Stimulated activated CD4-positive, alpha-beta T cell treated with anti-CD3 and anti-CD28 coated beads, Interleukin-1b, Interleukin-23, amount 100 ng/mL, for 4 hours (primary cell): ENCODE results near the gene FDXACB1.

Experiments
- DNase-seq, 2 donors: peaks; one replicate each; pipeline ENCODE4 v3.0.0-alpha.2; 2020; ENCODE audit warnings: low read depth in 2 of 2

FDXACB1 gene

GRCh38 chr11:111878849-111879636 is at the start of gene FDXACB1, which contains the start of gene CFAP68:
FDXACB1 (minus strand) TSS chr11:111879165; CDS start chr11:111879132, 33 bp downstream.
CFAP68 (plus strand) TSS chr11:111879541; CDS start chr11:111879561, 20 bp downstream.
- peak; percentile 83 to 90 for DNase-seq

GRCh38 chr11:111926505-111927391 is 47.8 kb upstream of the FDXACB1 start:
- DNase-seq: peak; percentile 87 to 91

- DNase-seq: no peak
Measured at GRCh38 chr11:111925953-111926352, 47.0 kb upstream of the FDXACB1 start.

GRCh38 chr11:111923951-111924350 is 45.0 kb upstream of the FDXACB1 start:
- DNase-seq: no peak

GRCh38 chr11:111923351-111923788 is 44.4 kb upstream of the FDXACB1 start:
- DNase-seq: no peak

GRCh38 chr11:111922803-111923202 is 43.8 kb upstream of the FDXACB1 start:
- DNase-seq: no peak

GRCh38 chr11:111921541-111922230 is 42.7 kb upstream of the FDXACB1 start:
- no peak for DNase-seq

- DNase-seq: no peak
Measured at GRCh38 chr11:111920908-111921307, 41.9 kb upstream of the FDXACB1 start.

- no peak for DNase-seq
Measured at GRCh38 chr11:111918390-111919256, 39.7 kb upstream of the FDXACB1 start, which contains the start of gene C11orf52. C11orf52 (plus strand) TSS chr11:111918913; CDS start chr11:111918973, 60 bp downstream.

- no peak for DNase-seq
Measured at GRCh38 chr11:111917788-111918187, 38.8 kb upstream of the FDXACB1 start.

GRCh38 chr11:111917312-111917711 is 38.3 kb upstream of the FDXACB1 start:
- no peak for DNase-seq

GRCh38 chr11:111916768-111917167 is 37.8 kb upstream of the FDXACB1 start:
- DNase-seq: no peak

GRCh38 chr11:111913997-111914396 is 35.0 kb upstream of the FDXACB1 start:
- no peak for DNase-seq

GRCh38 chr11:111913031-111913861 is 34.3 kb upstream of the FDXACB1 start:
- DNase-seq: no peak

- no peak for DNase-seq
Measured at GRCh38 chr11:111912535-111912934, 33.6 kb upstream of the FDXACB1 start, which contains the start of gene HSPB2. HSPB2 (plus strand) TSS chr11:111912734; CDS start chr11:111912830, 96 bp downstream.

GRCh38 chr11:111911563-111912401 is 32.8 kb upstream of the FDXACB1 start, which contains the start of gene CRYAB:
CRYAB (minus strand) TSS chr11:111911770; CDS start chr11:111911724, 46 bp downstream.
- no peak for DNase-seq

GRCh38 chr11:111910676-111911562 is 32.0 kb upstream of the FDXACB1 start:
- no peak for DNase-seq

- no peak for DNase-seq
Measured at GRCh38 chr11:111909378-111909777, 30.4 kb upstream of the FDXACB1 start.
